ENCODE results near the gene S100P.

The S100P gene

GRCh38 chr4:6728320-6729029 lies 34.8 kb downstream of the S100P start:
- Histone ChIP-seq H3K27ac (ENCODE audit: low read depth, low read length) (no peak overlapping the region), H3K9ac (ENCODE audit: low read length) (no peak overlapping the region), H3K9me3 (ENCODE audit: low read length) (no peaks in the 10 kb centered on the region), H3K27me3 (ENCODE audit: control insufficient read depth in 1 of 2, insufficient read depth in 2 of 2, low read length in 2 of 2) (no peaks in the 10 kb centered on the region), H3K4me3 (ENCODE audit: low read depth in 1 of 2, low read length in 2 of 2) (no peak overlapping the region), H3K36me3 (ENCODE audit: insufficient read depth, low read length) (no peaks in the 10 kb centered on the region), H3K4me1 (ENCODE audit: insufficient read depth, low read length) (no peaks in the 10 kb centered on the region)

GRCh38 chr4:6730603-6731317 lies 37.1 kb downstream of the S100P start:
- H3K9ac ChIP-seq (ENCODE audit: low read length), result no peak overlapping the region
- H3K27ac ChIP-seq (ENCODE audit: low read depth, low read length), result no peak overlapping the region
- no peak overlapping the region for H3K4me3 ChIP-seq (ENCODE audit: low read depth in 1 of 2, low read length in 2 of 2)
- H3K4me1 ChIP-seq (ENCODE audit: insufficient read depth, low read length), result no peaks in the 10 kb centered on the region
- no peaks in the 10 kb centered on the region for H3K36me3 ChIP-seq (ENCODE audit: insufficient read depth, low read length)
- no peaks in the 10 kb centered on the region for H3K9me3 ChIP-seq (ENCODE audit: low read length)
- H3K27me3 ChIP-seq (ENCODE audit: control insufficient read depth in 1 of 2, insufficient read depth in 2 of 2, low read length in 2 of 2), result no peaks in the 10 kb centered on the region

GRCh38 chr4:6731318-6731675 lies 37.6 kb downstream of the S100P start:
- Histone ChIP-seq H3K36me3 (ENCODE audit: insufficient read depth, low read length) (no peaks in the 10 kb centered on the region), H3K27me3 (ENCODE audit: control insufficient read depth in 1 of 2, insufficient read depth in 2 of 2, low read length in 2 of 2) (no peaks in the 10 kb centered on the region), H3K4me1 (ENCODE audit: insufficient read depth, low read length) (no peaks in the 10 kb centered on the region), H3K27ac (ENCODE audit: low read depth, low read length) (no peak overlapping the region), H3K4me3 (ENCODE audit: low read depth in 1 of 2, low read length in 2 of 2) (no peak overlapping the region), H3K9me3 (ENCODE audit: low read length) (no peaks in the 10 kb centered on the region), H3K9ac (ENCODE audit: low read length) (no peak overlapping the region)

GRCh38 chr4:6731780-6732179 lies 38.1 kb downstream of the S100P start:
- Histone ChIP-seq H3K4me1 (ENCODE audit: insufficient read depth, low read length) (no peaks in the 10 kb centered on the region), H3K9ac (ENCODE audit: low read length) (no peak overlapping the region), H3K36me3 (ENCODE audit: insufficient read depth, low read length) (no peaks in the 10 kb centered on the region), H3K4me3 (ENCODE audit: low read depth in 1 of 2, low read length in 2 of 2) (no peak overlapping the region), H3K27me3 (ENCODE audit: control insufficient read depth in 1 of 2, insufficient read depth in 2 of 2, low read length in 2 of 2) (no peaks in the 10 kb centered on the region), H3K9me3 (ENCODE audit: low read length) (no peaks in the 10 kb centered on the region), H3K27ac (ENCODE audit: low read depth, low read length) (no peak overlapping the region)

DNA sequence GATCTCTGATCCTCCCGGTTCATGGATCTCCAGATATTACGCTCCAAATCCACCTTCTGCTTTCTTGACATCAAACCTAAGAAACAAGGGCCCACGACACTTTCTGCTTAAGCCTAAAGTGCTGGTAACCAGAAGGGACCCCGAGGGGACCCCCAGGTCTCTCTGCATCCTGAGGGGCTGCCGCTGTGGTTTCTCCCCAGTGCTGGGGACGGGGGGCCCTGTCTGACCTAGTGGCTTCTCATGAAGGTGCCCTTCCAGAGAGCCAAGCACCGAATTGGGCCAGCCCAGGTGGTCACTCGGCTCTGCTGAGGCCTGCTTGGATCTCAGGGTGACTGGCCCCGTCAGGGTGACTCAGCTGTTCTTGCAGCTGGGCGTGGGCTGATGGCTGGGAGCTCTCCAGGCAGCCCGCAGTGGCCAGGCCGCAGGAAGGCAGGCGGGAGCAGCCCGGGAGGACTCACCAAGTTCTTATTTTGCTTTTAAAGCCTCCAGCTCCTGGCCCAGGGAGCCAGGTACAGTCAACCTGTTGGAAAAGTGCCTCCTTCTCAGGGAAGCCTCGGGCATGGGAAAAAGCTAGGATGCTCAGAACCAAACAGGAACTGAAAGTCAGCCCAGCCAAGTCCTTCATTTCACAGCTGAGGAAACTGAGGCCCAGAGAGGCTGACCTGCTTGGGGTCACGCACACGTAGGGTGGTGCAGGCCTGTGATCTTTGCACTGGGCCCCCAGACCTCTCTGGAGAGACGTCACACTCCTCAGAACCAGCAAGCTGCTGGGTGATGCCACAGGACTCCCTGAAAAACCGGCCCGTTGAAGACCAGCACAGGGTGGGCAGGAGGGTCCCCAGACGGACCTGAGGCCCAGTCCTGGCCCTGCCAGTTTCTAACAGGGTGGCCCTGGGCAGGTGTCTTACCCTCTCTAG lies 39.0 kb downstream of the S100P start:
- H3K9ac ChIP-seq (ENCODE audit: low read length), result no peak overlapping the region
- H3K27me3 ChIP-seq (ENCODE audit: control insufficient read depth in 1 of 2, insufficient read depth in 2 of 2, low read length in 2 of 2), result no peaks in the 10 kb centered on the region
- no peaks in the 10 kb centered on the region for H3K9me3 ChIP-seq (ENCODE audit: low read length)
- H3K4me3 ChIP-seq (ENCODE audit: low read depth in 1 of 2, low read length in 2 of 2), result no peak overlapping the region
- no peak overlapping the region for H3K27ac ChIP-seq (ENCODE audit: low read depth, low read length)
- no peaks in the 10 kb centered on the region for H3K4me1 ChIP-seq (ENCODE audit: insufficient read depth, low read length)
- H3K36me3 ChIP-seq (ENCODE audit: insufficient read depth, low read length), result no peaks in the 10 kb centered on the region

DNA sequence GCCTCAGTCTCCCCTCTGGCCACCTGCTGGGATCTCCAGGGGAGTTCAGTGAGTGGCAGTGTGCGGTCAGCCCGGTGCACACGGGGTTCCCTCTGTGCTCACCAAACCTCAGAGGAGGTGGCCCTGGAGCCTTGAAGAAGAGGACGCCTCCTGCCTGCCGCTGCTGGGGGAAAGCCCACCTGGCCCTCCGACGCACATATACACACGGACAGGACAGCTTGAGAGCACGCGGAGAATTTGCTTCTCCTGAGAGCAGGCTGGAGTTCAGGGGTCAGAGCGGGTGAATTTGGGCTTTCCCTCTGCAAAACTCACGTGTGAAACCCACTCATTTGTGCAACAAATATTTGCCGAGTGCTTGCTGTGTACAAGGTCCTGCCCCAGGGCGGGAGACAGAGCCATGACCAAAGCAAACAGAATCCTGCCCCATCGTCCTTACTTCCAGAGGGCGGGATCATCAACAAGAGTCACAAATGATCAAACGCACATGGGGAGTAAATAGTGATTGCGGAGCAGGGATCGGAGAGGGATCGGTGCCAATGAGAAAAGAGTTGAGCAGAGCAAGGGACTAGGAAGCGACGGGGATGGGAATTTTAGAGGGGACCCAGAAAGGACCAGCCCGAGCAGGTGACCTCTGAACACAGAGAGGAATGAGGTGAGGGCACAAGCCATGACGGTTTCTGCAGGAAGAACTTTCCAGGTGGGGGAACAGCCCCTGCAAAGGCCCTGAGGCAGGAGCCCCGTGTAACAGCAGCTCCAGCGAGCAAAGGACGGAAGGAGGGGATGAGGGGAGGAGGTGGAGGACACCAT lies 39.9 kb downstream of the S100P start:
- Histone ChIP-seq H3K9me3 (ENCODE audit: low read length) (no peaks in the 10 kb centered on the region), H3K27ac (ENCODE audit: low read depth, low read length) (no peak overlapping the region), H3K4me3 (ENCODE audit: low read depth in 1 of 2, low read length in 2 of 2) (no peak overlapping the region), H3K36me3 (ENCODE audit: insufficient read depth, low read length) (no peaks in the 10 kb centered on the region), H3K9ac (ENCODE audit: low read length) (no peak overlapping the region), H3K27me3 (ENCODE audit: control insufficient read depth in 1 of 2, insufficient read depth in 2 of 2, low read length in 2 of 2) (no peaks in the 10 kb centered on the region), H3K4me1 (ENCODE audit: insufficient read depth, low read length) (no peaks in the 10 kb centered on the region)

GRCh38 chr4:6734165-6734786 lies 40.6 kb downstream of the S100P start:
- H3K9me3 ChIP-seq (ENCODE audit: low read length), result no peaks in the 10 kb centered on the region
- no peaks in the 10 kb centered on the region for H3K4me1 ChIP-seq (ENCODE audit: insufficient read depth, low read length)
- H3K27ac ChIP-seq (ENCODE audit: low read depth, low read length), result no peak overlapping the region
- no peaks in the 10 kb centered on the region for H3K27me3 ChIP-seq (ENCODE audit: control insufficient read depth in 1 of 2, insufficient read depth in 2 of 2, low read length in 2 of 2)
- H3K9ac ChIP-seq (ENCODE audit: low read length), result no peak overlapping the region
- no peak overlapping the region for H3K4me3 ChIP-seq (ENCODE audit: low read depth in 1 of 2, low read length in 2 of 2)
- no peaks in the 10 kb centered on the region for H3K36me3 ChIP-seq (ENCODE audit: insufficient read depth, low read length)

DNA sequence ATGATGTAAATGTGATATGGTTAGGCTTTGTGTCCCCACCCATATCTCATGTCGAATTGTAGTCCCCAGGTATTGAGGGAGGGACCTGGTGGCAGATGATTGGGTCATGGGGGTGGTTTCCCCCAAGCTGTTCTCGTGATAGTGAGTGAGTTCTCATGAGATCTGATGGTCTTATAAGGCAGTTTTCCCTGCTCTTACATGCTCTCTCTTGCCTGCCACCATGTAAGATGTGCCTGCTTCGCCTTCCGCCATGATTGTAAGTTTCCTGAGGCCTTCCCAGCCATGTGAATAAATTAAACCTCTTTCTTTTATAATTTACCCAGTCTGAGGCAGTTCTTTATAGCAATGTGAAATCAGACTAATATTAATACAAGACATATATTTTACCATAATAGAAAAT lies 46.2 kb downstream of the S100P start:
- no peaks in the 10 kb centered on the region for H3K36me3 ChIP-seq (ENCODE audit: insufficient read depth, low read length)
- no peaks in the 10 kb centered on the region for H3K4me1 ChIP-seq (ENCODE audit: insufficient read depth, low read length)
- H3K27me3 ChIP-seq (ENCODE audit: control insufficient read depth in 1 of 2, insufficient read depth in 2 of 2, low read length in 2 of 2), result no peaks in the 10 kb centered on the region
- no peak overlapping the region for H3K27ac ChIP-seq (ENCODE audit: low read depth, low read length)
- H3K4me3 ChIP-seq (ENCODE audit: low read depth in 1 of 2, low read length in 2 of 2), result no peak overlapping the region
- no peaks in the 10 kb centered on the region for H3K9me3 ChIP-seq (ENCODE audit: low read length)
- H3K9ac ChIP-seq (ENCODE audit: low read length), result no peak overlapping the region

GRCh38 chr4:6740347-6740746 lies 46.7 kb downstream of the S100P start:
- Histone ChIP-seq H3K4me3 (ENCODE audit: low read depth in 1 of 2, low read length in 2 of 2) (no peak overlapping the region), H3K9me3 (ENCODE audit: low read length) (no peaks in the 10 kb centered on the region), H3K36me3 (ENCODE audit: insufficient read depth, low read length) (no peaks in the 10 kb centered on the region), H3K27ac (ENCODE audit: low read depth, low read length) (no peak overlapping the region), H3K27me3 (ENCODE audit: control insufficient read depth in 1 of 2, insufficient read depth in 2 of 2, low read length in 2 of 2) (no peaks in the 10 kb centered on the region), H3K9ac (ENCODE audit: low read length) (no peak overlapping the region), H3K4me1 (ENCODE audit: insufficient read depth, low read length) (no peaks in the 10 kb centered on the region)

- no peak overlapping the region for H3K9ac ChIP-seq (ENCODE audit: low read length)
- no peaks in the 10 kb centered on the region for H3K27me3 ChIP-seq (ENCODE audit: control insufficient read depth in 1 of 2, insufficient read depth in 2 of 2, low read length in 2 of 2)
- no peaks in the 10 kb centered on the region for H3K9me3 ChIP-seq (ENCODE audit: low read length)
- H3K27ac ChIP-seq (ENCODE audit: low read depth, low read length), result no peak overlapping the region
- H3K36me3 ChIP-seq (ENCODE audit: insufficient read depth, low read length), result no peaks in the 10 kb centered on the region
- peaks cover 7% of the 10 kb centered on the region for H3K4me1 ChIP-seq (ENCODE audit: insufficient read depth, low read length)
- H3K4me3 ChIP-seq (ENCODE audit: low read depth in 1 of 2, low read length in 2 of 2), result no peak overlapping the region
Measured at GRCh38 chr4:6742507-6742906, 48.8 kb downstream of the S100P start.
